DMS153 (cell line): ENCODE results near the gene RPS6KC1.
"Not testable (repeated sequence)": the region's sequence is repeated elsewhere in the genome, so short reads cannot be mapped to it uniquely, and the experiment has no call there.

ENCODE experiments used
- DNase-seq: peaks from one replicate; lab custom pipeline; 2025; lab: John Stamatoyannopoulos, UW

RPS6KC1 gene

DNA sequence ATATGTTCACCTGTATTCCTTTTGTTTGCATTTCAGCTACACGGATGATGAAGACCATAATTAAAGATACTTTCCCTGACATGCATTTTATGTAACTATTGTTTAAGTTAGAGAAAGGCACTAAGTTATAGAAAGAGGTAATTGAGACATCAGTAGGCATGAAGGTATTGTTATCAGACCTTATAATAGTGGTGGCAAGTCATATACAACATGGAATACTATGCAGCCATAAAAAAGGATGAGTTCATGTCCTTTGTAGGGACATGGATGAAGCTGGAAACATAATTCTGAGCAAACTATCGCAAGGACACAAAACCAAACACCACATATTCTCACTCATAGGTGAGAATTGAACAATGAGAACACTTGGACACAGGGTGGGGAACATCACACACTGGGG, 109.4 kb downstream of the RPS6KC1 start:
- DNase-seq = not testable (repeated sequence)

DNA sequence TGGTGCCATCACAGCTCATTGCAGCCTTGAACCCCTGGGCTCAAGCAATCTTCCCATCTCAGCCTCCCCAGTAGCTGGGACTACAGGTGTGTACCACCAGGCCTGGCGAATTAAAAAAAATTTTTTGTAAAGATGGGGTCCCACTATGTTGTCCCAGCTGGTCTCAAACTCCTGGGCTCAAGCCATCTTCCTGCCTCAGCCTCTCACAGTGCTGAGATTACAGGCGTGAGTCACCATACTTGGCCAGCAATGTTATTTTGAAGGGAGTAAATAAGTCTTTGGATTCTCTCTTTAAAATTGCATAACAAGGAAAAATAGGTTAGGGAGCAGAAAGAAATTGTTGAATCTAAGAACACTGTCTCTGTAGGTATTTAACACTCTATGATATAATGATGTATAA, 111.3 kb downstream of the RPS6KC1 start:
- no peak for DNase-seq

DNA sequence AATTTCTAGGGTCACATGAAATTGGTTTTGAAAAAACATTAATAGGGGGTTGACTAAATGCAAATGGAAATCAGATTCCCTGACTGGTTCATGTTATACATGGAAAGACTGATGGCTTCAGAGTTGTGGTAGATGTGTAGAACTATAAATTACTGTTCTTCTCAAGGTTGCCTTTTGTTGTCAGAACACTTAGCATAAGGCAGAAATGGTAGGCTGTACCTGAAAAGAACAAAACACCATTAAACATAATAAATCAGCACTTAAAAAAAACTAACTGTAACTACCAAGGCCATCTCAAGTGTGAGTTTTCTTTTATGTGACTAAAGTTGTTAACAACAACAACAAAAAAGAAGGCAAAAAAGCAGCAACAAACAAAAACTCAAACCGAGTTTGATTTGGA, 111.8 kb downstream of the RPS6KC1 start:
- no peak for DNase-seq

DNA sequence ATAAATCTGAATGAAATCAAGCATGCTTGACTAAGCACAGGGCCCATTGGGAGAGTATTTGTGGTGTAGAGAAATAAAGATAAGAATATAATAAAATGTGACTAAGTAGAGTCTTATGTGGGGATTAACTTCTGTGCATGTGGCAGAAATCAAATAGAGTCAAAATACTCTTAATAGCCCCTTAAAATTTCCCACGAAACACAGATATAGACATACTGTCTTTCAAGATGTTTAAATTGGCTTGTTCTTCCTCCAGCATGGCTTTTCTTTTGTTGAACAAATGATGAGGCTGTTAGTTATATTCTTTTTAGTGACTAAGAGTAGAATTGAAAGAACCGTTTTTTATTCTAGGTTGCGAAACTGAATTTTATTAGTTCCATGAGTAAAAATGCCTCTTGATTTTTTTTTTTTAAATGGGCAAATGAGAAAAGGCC, 112.3 kb downstream of the RPS6KC1 start:
- no peak for DNase-seq

DNA sequence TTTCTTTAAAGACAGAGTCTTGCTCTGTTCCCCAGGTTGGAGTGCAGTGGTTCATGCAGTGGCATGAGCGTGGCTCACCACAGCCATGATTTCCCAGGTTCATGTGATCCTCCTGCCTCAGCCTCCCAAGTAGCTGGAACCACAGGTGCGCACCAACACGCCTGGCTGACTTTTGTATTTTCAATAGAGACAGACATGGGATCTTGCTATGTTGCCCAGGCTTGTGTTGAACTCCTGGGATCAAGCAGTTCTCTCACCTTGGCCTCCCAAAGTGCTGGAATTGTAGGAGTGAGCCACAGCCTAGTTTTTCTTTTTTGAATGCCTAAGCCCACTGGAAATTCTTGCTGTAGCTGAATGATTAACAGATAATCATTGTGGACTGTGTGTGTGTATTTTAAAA, 113.5 kb downstream of the RPS6KC1 start:
- DNase-seq = no peak

DNA sequence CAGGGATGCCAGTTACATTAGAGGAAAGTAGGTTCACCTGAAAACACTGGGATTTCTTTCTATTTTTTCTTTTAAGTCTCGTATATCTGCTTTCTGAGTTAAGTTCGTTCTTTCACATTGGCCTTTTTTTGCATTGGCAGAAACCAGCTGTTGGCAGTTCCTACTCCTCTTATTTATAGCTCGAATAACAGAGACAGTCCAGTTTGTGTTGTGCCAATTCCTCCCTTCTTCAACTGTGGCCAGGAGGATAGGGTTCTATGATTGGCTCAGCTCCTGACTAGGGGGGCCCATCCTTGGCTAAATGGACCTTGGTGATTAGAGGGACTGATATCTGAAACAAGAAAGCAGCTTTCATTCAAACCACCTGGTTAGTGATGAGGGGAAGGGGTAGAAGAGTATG, 115.8 kb downstream of the RPS6KC1 start:
- DNase-seq = no peak

DNA sequence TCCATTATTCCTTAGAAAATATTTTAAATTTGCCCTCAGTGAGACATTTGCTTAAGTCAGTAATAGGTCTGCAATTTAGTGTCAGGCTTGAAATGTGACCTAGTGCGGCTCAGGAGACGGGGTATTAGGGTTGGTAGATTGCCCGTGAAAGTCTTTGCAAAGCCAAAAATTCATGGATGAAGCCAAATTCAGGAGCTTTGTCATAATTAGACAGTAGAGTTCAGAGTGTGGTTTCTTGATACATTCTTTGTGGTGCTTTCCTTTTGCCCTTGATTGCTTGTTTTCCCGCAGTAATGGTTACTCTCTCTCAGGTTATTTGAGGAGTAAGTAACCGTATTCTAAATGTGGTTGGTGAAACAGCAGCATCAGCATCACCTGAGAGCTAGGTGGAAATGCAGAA, 120.7 kb downstream of the RPS6KC1 start:
- no peak for DNase-seq

DNA sequence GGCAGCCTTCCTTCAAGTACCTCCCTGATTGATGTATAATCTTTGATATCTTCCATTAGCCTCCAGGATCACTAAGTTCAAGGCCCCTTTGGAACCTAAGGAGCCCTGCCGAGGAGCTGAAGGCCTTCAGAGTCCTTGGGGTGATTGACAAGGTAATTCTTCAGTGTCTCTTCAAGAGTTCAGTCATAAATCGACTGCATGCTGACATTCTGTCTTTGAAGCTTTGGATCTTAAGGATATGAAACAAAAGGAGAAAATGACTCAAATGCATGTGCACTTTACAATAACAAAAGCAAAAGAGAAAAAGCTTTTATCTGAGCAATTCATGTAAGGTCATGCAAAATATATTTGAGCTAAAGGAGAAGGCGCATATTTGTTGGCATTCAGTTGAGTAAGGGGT, 125.3 kb downstream of the RPS6KC1 start:
- DNase-seq = no peak

DNA sequence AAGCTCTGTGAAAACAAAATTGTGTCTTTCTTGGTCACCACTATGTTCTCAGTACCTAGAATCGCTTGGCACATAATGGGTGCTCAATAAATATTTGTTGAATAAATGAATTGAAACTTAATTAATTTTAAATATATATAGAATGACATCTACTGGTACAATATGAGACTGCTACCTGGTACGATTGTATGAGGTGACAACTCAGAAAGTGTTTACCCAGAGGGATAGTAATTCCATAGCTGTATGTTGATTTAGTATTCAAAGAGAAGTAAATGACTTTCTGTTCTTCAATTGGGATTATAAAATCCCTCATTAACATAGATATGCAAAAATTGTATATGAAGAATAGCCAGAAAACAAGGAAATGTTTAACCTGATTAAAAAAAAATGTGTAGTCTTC, 128.7 kb downstream of the RPS6KC1 start:
- no peak for DNase-seq

DNA sequence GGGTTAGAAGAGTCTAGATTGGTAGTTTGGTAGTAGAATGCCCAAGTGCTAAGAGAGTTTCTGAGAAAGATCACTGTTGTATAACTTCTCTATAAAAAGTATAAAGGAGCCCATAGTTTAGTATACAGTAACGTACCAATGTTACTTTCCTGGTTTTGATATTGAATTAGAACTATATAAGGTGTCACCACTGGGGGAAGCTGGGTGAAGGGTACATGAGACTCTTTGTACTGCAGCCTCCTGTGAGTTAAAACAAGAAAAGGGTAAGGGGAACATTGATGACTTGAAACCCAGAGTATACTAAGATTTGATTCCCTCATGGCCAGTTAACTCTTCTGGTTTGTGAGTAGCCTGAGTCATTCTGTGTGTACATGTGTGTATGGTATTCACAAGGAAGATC, 129.8 kb downstream of the RPS6KC1 start:
- no peak for DNase-seq

DNA sequence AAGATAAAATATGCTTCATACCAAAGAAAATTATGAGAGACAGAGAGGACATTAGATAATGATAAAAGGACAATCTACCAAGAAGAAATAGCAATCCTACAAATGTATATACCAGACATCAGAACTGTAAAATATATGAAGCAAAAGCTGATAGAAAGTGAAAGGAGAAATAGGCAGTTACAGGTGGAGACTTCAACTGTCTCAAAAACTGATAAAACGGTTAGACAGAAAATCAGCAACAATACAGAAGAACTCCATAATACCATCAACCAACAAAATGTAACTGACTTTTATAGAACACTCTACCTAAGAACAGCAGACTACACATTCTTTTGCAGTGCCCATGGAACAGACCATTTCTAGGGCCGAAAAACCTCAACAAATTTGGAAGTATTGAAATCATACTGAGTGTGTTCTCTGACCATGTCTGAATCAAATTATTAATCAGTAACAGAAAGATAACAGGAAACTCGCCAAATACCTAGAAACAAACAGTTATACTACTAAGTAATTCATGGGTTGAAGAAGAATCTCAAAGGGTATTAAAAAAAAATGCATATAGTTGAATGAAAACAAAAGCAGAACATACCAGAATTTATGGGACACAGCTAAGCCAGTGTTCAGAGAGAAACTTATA, 132.1 kb downstream of the RPS6KC1 start:
- no peak for DNase-seq

DNA sequence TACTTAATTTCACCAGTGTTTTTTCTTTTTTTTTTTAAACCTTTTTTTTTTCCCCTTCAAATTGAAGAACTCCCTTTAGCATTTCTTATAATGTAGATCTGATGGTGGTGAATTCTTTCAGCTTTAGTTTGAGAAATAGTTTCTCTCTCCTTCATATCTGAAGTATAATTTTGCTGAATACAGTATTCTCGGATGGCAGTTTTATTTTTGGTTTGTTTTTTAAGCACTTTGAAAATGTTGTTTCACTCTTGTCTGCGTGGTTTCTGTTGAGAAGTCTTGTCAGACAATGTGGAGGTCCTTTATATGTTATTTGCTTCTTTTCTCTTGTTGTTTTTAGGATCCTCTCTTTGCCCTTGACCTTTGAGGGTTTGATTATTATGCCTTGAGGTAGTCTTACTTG, 135.1 kb downstream of the RPS6KC1 start:
- DNase-seq = no peak

DNA sequence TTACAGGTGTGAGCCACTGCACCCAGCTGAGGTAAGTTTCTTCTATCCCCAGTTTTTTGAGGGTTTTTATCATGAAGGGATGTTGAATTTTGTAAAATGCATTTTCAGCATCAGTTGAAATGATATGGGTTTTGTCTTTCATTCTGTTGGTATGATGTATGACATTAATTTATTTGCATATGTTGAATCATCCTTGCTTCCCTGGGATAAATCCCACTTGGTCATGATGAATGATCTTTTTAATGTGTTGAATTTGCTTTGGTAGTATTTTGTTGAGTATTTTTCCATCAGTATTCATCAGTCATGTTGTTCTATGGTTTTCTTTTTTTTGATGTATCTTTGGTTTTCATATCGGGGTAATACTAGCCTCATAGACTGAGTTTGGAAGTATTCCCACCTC, 141.0 kb downstream of the RPS6KC1 start:
- no peak for DNase-seq

DNA sequence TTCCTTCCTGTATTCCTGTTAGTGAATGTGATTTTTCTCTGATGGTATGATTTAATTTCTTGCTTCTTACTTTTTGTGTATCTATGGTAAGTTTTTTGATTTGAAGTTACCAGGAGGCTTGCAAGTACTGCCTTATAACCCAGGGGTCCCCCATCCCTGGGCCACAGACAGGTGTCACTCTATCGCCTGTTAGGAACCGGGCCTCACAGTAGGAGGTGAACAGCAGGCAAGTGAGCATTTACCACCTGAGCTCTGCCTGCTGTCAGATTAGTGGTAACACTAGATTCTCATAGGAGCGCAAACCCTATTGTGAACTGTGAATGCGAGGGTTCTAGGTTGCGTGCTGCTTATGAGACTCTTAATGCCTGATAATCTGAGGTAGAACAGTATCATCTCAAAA, 143.3 kb downstream of the RPS6KC1 start:
- DNase-seq = no peak

DNA sequence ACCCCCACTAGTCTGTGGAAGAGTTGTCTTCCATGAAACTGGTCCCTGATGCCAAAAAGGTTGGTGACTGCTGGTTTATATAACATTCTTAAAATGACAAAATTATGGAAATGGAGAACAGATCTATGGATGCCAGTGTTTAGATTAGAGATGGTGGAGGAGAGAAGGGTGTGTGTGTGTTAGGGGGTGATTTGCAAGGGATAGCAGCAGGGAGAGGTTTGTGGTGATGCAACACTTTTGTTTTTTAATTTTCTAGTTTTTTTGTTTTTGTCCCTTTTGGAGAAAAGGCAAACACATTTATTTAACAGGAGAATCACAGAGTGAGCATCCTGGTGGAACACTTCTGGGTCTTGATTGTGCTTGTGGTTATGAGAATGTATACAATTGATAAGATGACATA, 143.8 kb downstream of the RPS6KC1 start:
- no peak for DNase-seq

DNA sequence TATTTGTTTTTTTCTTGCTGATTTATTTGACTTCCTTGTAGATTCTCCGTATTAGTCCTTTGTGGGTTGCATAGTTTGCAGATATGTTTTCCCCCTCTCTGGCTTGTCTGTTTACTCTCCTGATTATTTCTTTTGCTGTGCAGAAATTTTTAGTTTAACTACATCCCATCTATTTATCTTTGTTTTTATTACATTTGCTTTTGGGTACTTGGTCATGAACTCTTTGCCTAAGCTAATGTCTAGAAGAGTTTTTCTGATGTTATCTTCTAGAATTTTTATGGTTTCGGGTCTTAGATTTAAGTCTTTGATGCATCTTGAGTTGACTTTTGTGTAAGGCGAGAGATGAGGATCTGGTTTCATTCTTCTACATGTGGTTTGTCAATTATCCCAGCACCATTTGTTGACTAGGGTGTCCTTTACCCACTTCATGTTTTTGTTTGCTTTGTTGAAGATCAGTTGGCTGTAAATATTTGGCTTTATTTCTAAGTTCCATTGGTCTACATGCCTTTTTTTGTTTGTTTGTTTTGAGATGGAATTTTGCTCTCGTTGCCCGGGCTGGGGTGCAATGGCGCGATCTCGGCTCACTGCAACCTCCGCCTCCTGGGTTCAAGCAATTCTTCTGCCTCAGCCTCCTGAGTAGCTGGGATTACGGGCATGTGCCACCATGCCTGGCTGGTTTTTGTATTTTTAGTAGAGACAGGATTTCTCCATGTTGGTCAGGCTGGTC, 145.4 kb downstream of the RPS6KC1 start:
- not testable (repeated sequence) for DNase-seq

DNA sequence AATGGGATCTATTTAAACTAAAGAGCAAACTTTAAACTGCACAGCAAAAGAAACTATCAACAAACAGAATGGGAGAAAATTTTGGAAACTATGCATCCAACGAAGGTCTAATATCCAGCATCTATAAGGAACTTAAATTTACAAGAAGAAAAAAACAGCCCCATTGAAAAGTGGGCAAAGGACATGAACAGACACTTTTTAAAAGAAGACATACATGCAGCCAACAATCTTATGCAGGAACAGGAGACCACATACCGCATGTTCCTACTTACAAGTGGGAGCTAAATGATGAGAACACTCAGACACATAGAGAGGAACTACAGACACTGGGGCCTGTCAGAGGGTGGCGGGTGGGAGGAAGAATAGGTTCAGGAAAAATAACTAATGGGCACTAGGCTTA, 149.6 kb downstream of the RPS6KC1 start:
- DNase-seq = no peak

DNA sequence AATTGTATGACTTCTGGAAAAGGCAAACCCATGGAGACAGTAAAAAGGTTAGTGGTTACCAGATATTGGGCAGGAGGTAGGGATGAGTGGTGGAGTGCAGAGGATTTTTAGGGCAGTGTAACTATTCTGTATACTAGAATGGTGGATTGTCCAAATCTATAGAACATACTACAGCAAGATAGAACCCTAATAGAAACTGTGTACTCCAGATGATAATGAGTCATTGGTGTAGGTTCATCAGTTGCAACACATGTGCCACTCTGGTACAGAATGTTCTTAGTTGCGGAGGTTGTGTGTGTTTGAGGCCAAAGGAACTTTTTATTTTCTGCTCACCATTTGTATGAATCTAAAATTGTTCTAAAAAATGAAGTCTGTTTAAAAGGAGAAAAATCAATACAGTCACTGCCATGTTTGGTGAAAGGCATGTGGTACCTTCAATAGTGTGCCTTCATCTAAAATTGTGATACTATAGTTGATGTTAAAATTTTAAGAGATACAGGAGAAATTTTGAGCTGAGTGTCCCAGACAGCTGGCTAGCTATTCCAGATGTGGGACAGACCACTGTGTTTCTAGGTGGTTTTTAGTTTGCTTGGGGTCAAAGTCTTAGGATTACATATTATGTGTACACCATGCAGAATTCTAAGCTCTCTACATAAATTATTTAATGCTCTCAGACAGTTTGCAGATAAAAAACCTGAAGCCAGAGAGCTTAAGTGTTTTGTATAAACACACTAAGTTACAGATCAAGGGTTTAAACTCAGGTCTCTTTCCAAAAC, 150.5 kb downstream of the RPS6KC1 start:
- DNase-seq = no peak

DNA sequence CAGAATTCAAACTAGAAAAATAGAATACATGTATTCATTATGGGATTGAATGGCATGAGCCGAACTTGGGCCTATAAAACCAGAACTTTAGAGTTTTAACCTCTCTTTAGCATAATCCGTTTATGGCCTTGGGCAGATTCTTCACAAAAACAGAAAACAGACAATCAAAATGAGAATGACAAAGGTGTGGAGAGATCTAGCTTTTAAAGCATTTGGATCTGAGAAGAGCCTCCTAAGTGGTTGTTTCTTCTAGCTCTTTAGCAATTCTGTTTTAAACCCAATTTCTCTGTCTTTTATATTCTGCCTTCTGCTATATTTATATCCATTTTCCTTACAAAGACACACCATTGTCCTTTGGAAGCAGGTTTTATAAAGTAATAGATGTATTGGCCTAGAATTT, 160.2 kb downstream of the RPS6KC1 start:
- no peak for DNase-seq

DNA sequence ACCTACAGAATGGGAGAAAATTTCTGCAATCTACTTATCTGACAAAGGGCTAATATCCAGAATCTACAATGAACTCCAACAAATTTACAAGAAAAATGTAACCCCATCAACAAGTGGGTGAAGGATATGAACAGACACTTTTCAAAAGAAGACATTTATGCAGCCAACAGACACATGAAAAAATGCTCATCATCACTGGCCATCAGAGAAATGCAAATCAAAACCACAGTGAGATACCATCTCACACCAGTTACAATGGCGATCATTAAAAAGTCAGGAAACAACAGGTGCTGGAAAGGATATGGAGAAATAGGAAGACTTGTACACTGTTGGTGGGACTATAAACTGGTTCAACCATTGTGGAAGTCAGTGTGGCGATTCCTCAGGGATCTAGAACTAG, 168.0 kb downstream of the RPS6KC1 start:
- DNase-seq = not testable (repeated sequence)

DNA sequence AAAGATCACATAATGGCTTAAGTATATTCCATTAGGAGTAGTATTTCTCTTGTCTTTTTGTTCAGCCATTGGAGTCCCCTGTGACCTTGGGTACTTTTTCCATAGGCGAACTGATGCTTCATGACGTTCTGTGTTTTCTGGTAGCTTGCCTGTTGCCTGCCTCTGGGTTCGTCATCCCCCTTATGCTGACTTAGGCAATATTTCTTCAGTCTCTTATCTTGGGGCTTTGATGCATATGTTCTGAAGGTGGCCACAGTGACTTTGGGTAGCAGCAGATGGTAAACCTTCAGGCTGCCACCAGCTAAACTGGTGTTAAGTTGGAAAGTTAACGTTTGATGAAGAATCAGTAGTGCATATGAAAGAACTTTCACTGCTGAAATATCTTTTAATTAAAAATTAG, 170.2 kb downstream of the RPS6KC1 start:
- DNase-seq = no peak

DNA sequence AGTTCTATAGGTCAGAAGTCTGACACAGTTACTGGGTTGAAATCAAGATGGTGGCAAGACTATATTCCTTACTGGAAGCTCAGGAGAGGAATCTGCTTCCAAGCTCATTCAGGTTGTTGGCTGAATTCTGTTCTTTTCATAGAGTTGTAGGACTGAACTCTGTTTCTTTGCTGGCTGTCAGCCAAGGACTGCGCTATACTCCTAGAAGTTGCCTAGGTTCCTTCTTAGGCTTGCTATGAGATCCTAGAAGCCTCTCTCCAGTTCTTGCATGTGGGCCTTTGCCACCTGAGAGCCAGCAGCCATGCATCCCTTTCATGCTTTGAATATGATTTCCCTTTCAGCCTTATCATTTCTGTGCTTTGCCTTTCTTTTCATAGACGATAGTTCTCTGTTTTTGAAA, 176.4 kb downstream of the RPS6KC1 start:
- no peak for DNase-seq

DNA sequence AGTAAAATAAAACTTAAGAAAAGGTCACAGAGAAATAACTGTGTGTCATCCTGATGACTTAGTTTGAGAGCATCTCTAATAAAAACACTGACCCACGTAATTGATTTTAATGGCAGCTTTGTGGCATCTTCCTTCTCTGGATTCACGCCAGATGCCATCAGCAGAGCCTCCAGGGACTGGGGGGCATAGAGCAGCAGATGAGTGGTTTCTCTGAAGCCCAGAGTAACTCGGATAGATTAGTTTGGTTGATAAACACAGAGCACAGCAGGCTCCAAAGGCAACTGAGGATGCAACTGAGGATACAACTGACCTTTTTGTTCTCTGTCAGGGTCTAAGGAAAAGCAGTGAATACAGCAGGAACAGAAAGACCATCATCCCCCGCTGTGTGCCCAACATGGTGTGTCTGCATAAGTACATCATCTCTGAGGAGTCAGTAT, 180.8 kb downstream of the RPS6KC1 start:
- DNase-seq = no peak
